Neural cell (in vitro differentiated cells): Measurements from ENCODE around the gene SDC3. TPM values are rescaled to one million over a fixed set of nuclear protein-coding genes. Genes with fewer than 3 reads are reported as not detected.

Source experiments
- H2AFZ ChIP-seq: fragments of 200-600, 300-800 bp; sonication (generic), shearing (Covaris generic); 2 replicates; pipeline ENCODE4 v1.6.0; 2014; ENCODE audit warnings: low read depth, mild to moderate bottlenecking, antibody characterized with exemption, low read length, moderate library complexity
- H3F3A ChIP-seq: fragments of 200-600 bp; shearing (Covaris generic); 2 replicates; pipeline ENCODE4 v1.6.1; 2016; ENCODE audit warnings: mild to moderate bottlenecking, moderate library complexity, mixed read lengths, antibody characterized with exemption, low read length; ENCODE audit not compliant: insufficient read depth, poor library complexity, severe bottlenecking
- H3K27ac ChIP-seq: fragments of 200-600, 300-800 bp; sonication (generic), shearing (Covaris generic); 2 replicates; pipeline ENCODE4 v1.5.1; 2014; ENCODE audit warnings: mild to moderate bottlenecking, low read length, moderate library complexity
- H3K27me3 ChIP-seq: fragments of 300-800, 200-600 bp; sonication (generic), shearing (Covaris generic); 2 replicates; pipeline ENCODE4 v1.6.0; 2014; ENCODE audit warnings: mild to moderate bottlenecking, low read depth, low read length, moderate library complexity; ENCODE audit not compliant: insufficient read depth
- H3K36me3 ChIP-seq: fragments of 300-800, 200-600 bp; sonication (generic), shearing (Covaris generic); 2 replicates; pipeline ENCODE4 v1.5.1; 2014; ENCODE audit warnings: mild to moderate bottlenecking, antibody characterized with exemption, low read length, moderate library complexity; ENCODE audit not compliant: insufficient read depth
- H3K4me2 ChIP-seq: fragments of 300-800, 200-600 bp; sonication (generic), shearing (Covaris generic); 2 replicates; pipeline ENCODE4 v1.6.0; 2014; ENCODE audit warnings: mild to moderate bottlenecking, low read length
- H3K4me3 ChIP-seq: fragments of 300-800, 200-600 bp; sonication (generic), shearing (Covaris generic); 2 replicates; pipeline ENCODE4 v1.5.1; 2014; ENCODE audit warnings: mild to moderate bottlenecking, low read length, moderate library complexity
- H3K79me2 ChIP-seq: fragments of 200-600 bp; shearing (Covaris generic); replicated peaks from 2 replicates; pipeline ENCODE4 v1.6.0; 2014; ENCODE audit warnings: mild to moderate bottlenecking, low read length, moderate library complexity; ENCODE audit not compliant: insufficient read depth
- H3K9ac ChIP-seq: fragments of 300-800, 200-600 bp; sonication (generic), shearing (Covaris generic); 2 replicates; pipeline ENCODE4 v1.6.1; 2016; ENCODE audit warnings: mild to moderate bottlenecking, low read length, mixed read lengths
- H3K9me2 ChIP-seq: fragments of 200-600 bp; shearing (Covaris generic); 2 replicates; pipeline ENCODE4 v1.6.1; 2016; ENCODE audit warnings: mild to moderate bottlenecking, low read length, mixed read lengths; ENCODE audit not compliant: insufficient read depth
- H3K9me3 ChIP-seq: fragments of 200-600, 300-800 bp; sonication (generic), shearing (Covaris generic); 2 replicates; pipeline ENCODE4 v1.6.1; 2016; ENCODE audit warnings: mild to moderate bottlenecking, mixed run types, low read length, moderate library complexity, mixed read lengths
- H4K20me1 ChIP-seq: fragments of 200-600 bp; shearing (Covaris generic); 2 replicates; pipeline ENCODE4 v1.6.1; 2016; ENCODE audit warnings: mild to moderate bottlenecking, mixed run types; ENCODE audit not compliant: insufficient read depth
- EP300 ChIP-seq: fragments of 450-650 bp; conservative IDR thresholded peaks from 2 replicates; pipeline ENCODE4 v1.6.1; 2014; ENCODE audit warnings: antibody characterized with exemption, mild to moderate bottlenecking, moderate library complexity; ENCODE audit not compliant: poor library complexity, severe bottlenecking
- EZH2 ChIP-seq: fragments of 200-600, 300-800 bp; shearing (Covaris generic), sonication (generic); IDR thresholded peaks from 2 replicates; pipeline ENCODE4 v1.6.1; 2014; ENCODE audit warnings: antibody characterized with exemption, low read length, borderline replicate concordance, mild to moderate bottlenecking; ENCODE audit not compliant: insufficient read depth, poor library complexity, severe bottlenecking
- MXI1 ChIP-seq: fragments of 450-650 bp; conservative IDR thresholded peaks from 2 replicates; pipeline ENCODE4 v1.6.1; 2014; ENCODE audit warnings: antibody characterized with exemption, mild to moderate bottlenecking; ENCODE audit not compliant: poor library complexity, severe bottlenecking
- POLR2AphosphoS5 ChIP-seq: IDR thresholded peaks from 2 replicates; pipeline ENCODE4 v1.6.1; 2012
- RAD21 ChIP-seq: fragments of 450-650 bp; conservative IDR thresholded peaks from 2 replicates; pipeline ENCODE4 v1.6.1; 2014; ENCODE audit warnings: antibody characterized with exemption, mild to moderate bottlenecking, moderate library complexity
- SMC3 ChIP-seq: fragments of 450-650 bp; conservative IDR thresholded peaks from 2 replicates; pipeline ENCODE4 v1.6.1; 2014; ENCODE audit warnings: antibody characterized with exemption, mild to moderate bottlenecking, moderate library complexity; ENCODE audit not compliant: poor library complexity
- TAF1 ChIP-seq: IDR thresholded peaks from 2 replicates; pipeline ENCODE4 v1.6.1; 2012; ENCODE audit warnings: low read depth
- polyA plus RNA-seq: library from polyadenylated mRNA; depleted of rRNA; stranded (reverse); fragments of >200 nt; gene quantifications from 2 replicates; pipeline ENCODE4 v1.2.3, GENCODE V29; 2014
- TF ChIP-seq, protein P1 (sequence below): fragments of 450-650 bp; IDR thresholded peaks from 2 replicates; pipeline ENCODE4 v1.5.1; 2014; ENCODE audit warnings: antibody characterized with exemption, mild to moderate bottlenecking, moderate library complexity; ENCODE audit not compliant: poor library complexity, severe bottlenecking
- TF ChIP-seq, protein P2 (sequence below): IDR thresholded peaks from 2 replicates; pipeline ENCODE4 v1.6.1; 2012; ENCODE audit warnings: borderline replicate concordance

SDC3 gene
- polyA plus RNA-seq, 1 donor from 2014 or later = 55.2 TPM

DNA sequence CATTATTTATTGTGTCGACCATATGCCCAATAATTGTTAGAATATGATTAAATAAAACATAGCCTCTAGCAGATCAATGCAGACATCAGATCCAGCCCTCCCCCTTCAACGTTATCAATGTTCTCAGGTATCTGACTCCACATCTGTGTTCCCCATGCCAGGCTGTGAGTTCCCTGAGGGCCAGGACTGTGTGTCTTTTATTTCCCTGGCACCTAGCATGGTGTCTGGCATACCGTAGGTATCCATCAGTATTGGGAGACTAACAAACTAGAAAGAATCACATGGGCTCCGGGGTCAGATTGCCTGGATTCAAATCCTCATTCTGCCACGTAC, 48.3 kb downstream of the SDC3 start:
- H3F3A ChIP-seq = no peaks in the 10 kb centered on the region

DNA sequence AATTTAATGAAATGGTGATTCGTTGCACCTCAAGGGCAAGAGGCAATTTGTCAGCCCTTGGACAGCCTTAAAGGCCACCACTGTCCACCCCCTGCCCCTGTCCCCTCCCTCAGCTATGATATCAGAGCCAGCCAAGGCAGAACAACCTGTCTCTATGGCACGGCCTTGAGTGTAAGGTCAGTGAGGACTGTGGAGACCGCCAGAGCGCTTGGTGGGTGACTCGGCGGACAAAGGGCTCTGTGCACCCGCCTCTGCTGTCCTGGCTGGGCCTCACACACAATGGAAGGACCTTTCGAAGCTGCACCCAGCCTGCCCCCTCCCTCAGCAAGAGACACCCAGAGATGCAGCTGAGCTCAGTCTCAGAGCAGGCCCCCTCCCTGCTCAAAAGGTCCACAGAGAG, 50.6 kb downstream of the SDC3 start:
- TF ChIP-seq POLR2AphosphoS5 (no peak), SMC3 (no peak), MXI1 (no peak), EZH2 (no peak), TAF1 (no peak), RAD21 (no peak), EP300 (no peak)
- TF ChIP-seq, protein P1, sequence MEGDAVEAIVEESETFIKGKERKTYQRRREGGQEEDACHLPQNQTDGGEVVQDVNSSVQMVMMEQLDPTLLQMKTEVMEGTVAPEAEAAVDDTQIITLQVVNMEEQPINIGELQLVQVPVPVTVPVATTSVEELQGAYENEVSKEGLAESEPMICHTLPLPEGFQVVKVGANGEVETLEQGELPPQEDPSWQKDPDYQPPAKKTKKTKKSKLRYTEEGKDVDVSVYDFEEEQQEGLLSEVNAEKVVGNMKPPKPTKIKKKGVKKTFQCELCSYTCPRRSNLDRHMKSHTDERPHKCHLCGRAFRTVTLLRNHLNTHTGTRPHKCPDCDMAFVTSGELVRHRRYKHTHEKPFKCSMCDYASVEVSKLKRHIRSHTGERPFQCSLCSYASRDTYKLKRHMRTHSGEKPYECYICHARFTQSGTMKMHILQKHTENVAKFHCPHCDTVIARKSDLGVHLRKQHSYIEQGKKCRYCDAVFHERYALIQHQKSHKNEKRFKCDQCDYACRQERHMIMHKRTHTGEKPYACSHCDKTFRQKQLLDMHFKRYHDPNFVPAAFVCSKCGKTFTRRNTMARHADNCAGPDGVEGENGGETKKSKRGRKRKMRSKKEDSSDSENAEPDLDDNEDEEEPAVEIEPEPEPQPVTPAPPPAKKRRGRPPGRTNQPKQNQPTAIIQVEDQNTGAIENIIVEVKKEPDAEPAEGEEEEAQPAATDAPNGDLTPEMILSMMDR = no peak
- TF ChIP-seq, protein P2, sequence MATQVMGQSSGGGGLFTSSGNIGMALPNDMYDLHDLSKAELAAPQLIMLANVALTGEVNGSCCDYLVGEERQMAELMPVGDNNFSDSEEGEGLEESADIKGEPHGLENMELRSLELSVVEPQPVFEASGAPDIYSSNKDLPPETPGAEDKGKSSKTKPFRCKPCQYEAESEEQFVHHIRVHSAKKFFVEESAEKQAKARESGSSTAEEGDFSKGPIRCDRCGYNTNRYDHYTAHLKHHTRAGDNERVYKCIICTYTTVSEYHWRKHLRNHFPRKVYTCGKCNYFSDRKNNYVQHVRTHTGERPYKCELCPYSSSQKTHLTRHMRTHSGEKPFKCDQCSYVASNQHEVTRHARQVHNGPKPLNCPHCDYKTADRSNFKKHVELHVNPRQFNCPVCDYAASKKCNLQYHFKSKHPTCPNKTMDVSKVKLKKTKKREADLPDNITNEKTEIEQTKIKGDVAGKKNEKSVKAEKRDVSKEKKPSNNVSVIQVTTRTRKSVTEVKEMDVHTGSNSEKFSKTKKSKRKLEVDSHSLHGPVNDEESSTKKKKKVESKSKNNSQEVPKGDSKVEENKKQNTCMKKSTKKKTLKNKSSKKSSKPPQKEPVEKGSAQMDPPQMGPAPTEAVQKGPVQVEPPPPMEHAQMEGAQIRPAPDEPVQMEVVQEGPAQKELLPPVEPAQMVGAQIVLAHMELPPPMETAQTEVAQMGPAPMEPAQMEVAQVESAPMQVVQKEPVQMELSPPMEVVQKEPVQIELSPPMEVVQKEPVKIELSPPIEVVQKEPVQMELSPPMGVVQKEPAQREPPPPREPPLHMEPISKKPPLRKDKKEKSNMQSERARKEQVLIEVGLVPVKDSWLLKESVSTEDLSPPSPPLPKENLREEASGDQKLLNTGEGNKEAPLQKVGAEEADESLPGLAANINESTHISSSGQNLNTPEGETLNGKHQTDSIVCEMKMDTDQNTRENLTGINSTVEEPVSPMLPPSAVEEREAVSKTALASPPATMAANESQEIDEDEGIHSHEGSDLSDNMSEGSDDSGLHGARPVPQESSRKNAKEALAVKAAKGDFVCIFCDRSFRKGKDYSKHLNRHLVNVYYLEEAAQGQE = no peak
- H3K27ac ChIP-seq = no peak overlapping the region
- H3K36me3 ChIP-seq = no peaks in the 10 kb centered on the region
- no peak overlapping the region for H3K9ac ChIP-seq
- H3F3A ChIP-seq = no peaks in the 10 kb centered on the region
- no peak overlapping the region for H2AFZ ChIP-seq
- H3K4me3 ChIP-seq = no peak overlapping the region
- H3K79me2 ChIP-seq = no peaks in the 10 kb centered on the region
- H4K20me1 ChIP-seq = no peaks in the 10 kb centered on the region
- H3K4me2 ChIP-seq = no peak overlapping the region
- no peaks in the 10 kb centered on the region for H3K9me3 ChIP-seq
- no peaks in the 10 kb centered on the region for H3K27me3 ChIP-seq
- H3K9me2 ChIP-seq = no peaks in the 10 kb centered on the region

More for the DNA sequence above, 48.3 kb downstream of the SDC3 start:
- no peaks in the 10 kb centered on the region for H3K36me3 ChIP-seq
- no peaks in the 10 kb centered on the region for H3K9me2 ChIP-seq
- H3K9ac ChIP-seq = no peak overlapping the region
- no peak overlapping the region for H3K27ac ChIP-seq
- H3K27me3 ChIP-seq = no peaks in the 10 kb centered on the region
- H4K20me1 ChIP-seq = no peaks in the 10 kb centered on the region
- H2AFZ ChIP-seq = no peak overlapping the region
- H3K4me2 ChIP-seq = no peak overlapping the region
- TF ChIP-seq SMC3 (no peak), EP300 (no peak), TAF1 (no peak), MXI1 (no peak), RAD21 (no peak), POLR2AphosphoS5 (no peak), EZH2 (no peak)
- TF ChIP-seq, protein P1 = no peak
- TF ChIP-seq, protein P2 = no peak
- H3K9me3 ChIP-seq = no peaks in the 10 kb centered on the region
- no peak overlapping the region for H3K4me3 ChIP-seq
- no peaks in the 10 kb centered on the region for H3K79me2 ChIP-seq
